Uterus (tissue), 2 donors: Measurements from ENCODE around the gene ENTPD7.

Experiments
- POLR2A ChIP-seq, 2 donors: fragments of 450-650 bp; IDR thresholded peaks; one replicate each; pipeline ENCODE4 v1.6.1; 2016; ENCODE audit warnings: antibody characterized with exemption in 2 of 2, mild to moderate bottlenecking in 1 of 2, moderate library complexity in 1 of 2
- TF ChIP-seq, protein P1 (sequence below), 4 experiments: fragments of 200-600 bp in 2 of 4; fragments of 450-650 bp in 2 of 4; sonication (generic) in 2 of 4; IDR thresholded peaks; one replicate each; pipeline ENCODE4 v1.5.1; 2016 to 2019; ENCODE audit warnings: antibody characterized with exemption in 4 of 4, mild to moderate bottlenecking in 2 of 4, moderate library complexity in 1 of 4

DNA sequence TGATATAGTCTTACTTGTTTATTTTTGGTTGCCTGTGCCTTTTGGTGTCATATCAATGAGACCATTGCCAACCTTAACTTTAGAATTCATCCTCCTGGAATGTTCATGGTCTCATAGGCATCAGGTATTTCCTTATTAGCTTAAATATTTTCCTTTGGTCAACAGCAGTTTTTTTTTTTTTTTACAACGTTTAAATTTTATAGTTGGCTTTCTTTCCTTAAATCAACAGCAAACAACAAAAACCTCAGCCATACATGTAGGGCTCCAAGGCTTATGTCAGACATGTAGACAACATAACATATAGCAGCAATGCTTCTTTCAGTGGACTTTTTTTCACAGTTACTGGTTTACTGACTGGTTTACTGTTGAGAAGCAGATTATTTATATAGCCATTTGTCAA lies 22.7 kb downstream of the ENTPD7 start:
- TF ChIP-seq, protein P1, sequence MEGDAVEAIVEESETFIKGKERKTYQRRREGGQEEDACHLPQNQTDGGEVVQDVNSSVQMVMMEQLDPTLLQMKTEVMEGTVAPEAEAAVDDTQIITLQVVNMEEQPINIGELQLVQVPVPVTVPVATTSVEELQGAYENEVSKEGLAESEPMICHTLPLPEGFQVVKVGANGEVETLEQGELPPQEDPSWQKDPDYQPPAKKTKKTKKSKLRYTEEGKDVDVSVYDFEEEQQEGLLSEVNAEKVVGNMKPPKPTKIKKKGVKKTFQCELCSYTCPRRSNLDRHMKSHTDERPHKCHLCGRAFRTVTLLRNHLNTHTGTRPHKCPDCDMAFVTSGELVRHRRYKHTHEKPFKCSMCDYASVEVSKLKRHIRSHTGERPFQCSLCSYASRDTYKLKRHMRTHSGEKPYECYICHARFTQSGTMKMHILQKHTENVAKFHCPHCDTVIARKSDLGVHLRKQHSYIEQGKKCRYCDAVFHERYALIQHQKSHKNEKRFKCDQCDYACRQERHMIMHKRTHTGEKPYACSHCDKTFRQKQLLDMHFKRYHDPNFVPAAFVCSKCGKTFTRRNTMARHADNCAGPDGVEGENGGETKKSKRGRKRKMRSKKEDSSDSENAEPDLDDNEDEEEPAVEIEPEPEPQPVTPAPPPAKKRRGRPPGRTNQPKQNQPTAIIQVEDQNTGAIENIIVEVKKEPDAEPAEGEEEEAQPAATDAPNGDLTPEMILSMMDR (IDR thresholded peaks at IDR 0.05), result no peak
- no peak for TF ChIP-seq POLR2A (IDR thresholded peaks at IDR 0.05)
